CD8-positive, alpha-beta memory T cell (primary cell): ENCODE results near the gene KLHL1. TPM values are rescaled to one million over a fixed set of nuclear protein-coding genes. Genes with fewer than 3 reads are reported as not detected.
A peak's percentile ranks its signal among the peaks of the same experiment; 100 is the strongest.

Experiments
- CTCF ChIA-PET: fragments of 350-600 bp; sonication (Branson Sonifier 250); formaldehyde crosslinking; loops from one replicate; lab custom pipeline; 2021; ENCODE audit warnings: antibody characterized with exemption; lab: Charles Lee
- POLR2A ChIA-PET: fragments of 350-600 bp; sonication (Branson Sonifier 250); formaldehyde crosslinking; loops from one replicate; lab custom pipeline; 2021; ENCODE audit warnings: antibody characterized with exemption; lab: Charles Lee
- DNase-seq, 5 donors: peaks; one replicate each; pipeline versions ENCODE4 v3.0.0 to v3.0.0-alpha.2; 2020 to 2022; ENCODE audit warnings: mixed read lengths in 1 of 5
- H3K27ac ChIP-seq: one replicate; pipeline ENCODE4 v1.7.0; 2013; ENCODE audit warnings: low read depth, mild to moderate bottlenecking, low read length, moderate library complexity
- H3K27me3 ChIP-seq: 2 replicates; pipeline ENCODE4 v1.7.0; 2013; ENCODE audit warnings: low read length, mild to moderate bottlenecking; ENCODE audit not compliant: insufficient read depth, poor library complexity, severe bottlenecking
- H3K36me3 ChIP-seq: 2 replicates; pipeline ENCODE4 v1.7.0; 2013; ENCODE audit warnings: mild to moderate bottlenecking, low read length, moderate library complexity; ENCODE audit not compliant: insufficient read depth
- H3K4me1 ChIP-seq: 2 replicates; pipeline ENCODE4 v1.7.0; 2013; ENCODE audit warnings: mild to moderate bottlenecking, low read length, moderate library complexity; ENCODE audit not compliant: insufficient read depth
- H3K4me3 ChIP-seq: 2 replicates; pipeline ENCODE4 v1.7.0; 2013; ENCODE audit warnings: mild to moderate bottlenecking, low read length
- H3K9me3 ChIP-seq: 2 replicates; pipeline ENCODE4 v1.7.0; 2013; ENCODE audit warnings: mild to moderate bottlenecking, low read length
- H3K27ac Mint-ChIP-seq, 8 donors: one replicate each; pipeline ENCODE4 v1.8.0; 2020 to 2021; ENCODE audit warnings: mixed read lengths in 8 of 8, mild to moderate bottlenecking in 6 of 8, inconsistent platforms in 3 of 8, moderate library complexity in 3 of 8
- H3K27me3 Mint-ChIP-seq, 2 donors: one replicate each; pipeline ENCODE4 v1.8.0; 2020 to 2021; ENCODE audit warnings: mixed read lengths in 2 of 2, mild to moderate bottlenecking in 1 of 2, moderate library complexity in 1 of 2
- H3K36me3 Mint-ChIP-seq, 3 donors: one replicate each; pipeline ENCODE4 v1.8.0; 2020 to 2021; ENCODE audit warnings: mixed read lengths in 3 of 3, inconsistent platforms in 1 of 3, mild to moderate bottlenecking in 1 of 3
- H3K4me1 Mint-ChIP-seq, 3 donors: one replicate each; pipeline ENCODE4 v1.8.0; 2020 to 2021; ENCODE audit warnings: mixed read lengths in 3 of 3, inconsistent platforms in 1 of 3, mild to moderate bottlenecking in 1 of 3
- H3K4me3 Mint-ChIP-seq, 7 donors: one replicate each; pipeline ENCODE4 v1.8.0; 2020 to 2021; ENCODE audit warnings: mixed read lengths in 7 of 7, mild to moderate bottlenecking in 6 of 7, moderate library complexity in 4 of 7, inconsistent platforms in 2 of 7
- H3K9me3 Mint-ChIP-seq, 5 donors: one replicate each; pipeline ENCODE4 v1.8.0; 2020 to 2022; ENCODE audit warnings: mixed read lengths in 5 of 5, mild to moderate bottlenecking in 3 of 5, moderate library complexity in 2 of 5, inconsistent platforms in 1 of 5
- polyA plus RNA-seq: library from polyadenylated mRNA; unstranded; fragments of 300-500 nt; fragmentation: Illumina TruSeq; gene quantifications from one replicate; pipeline ENCODE4 v1.2.3, GENCODE V29; 2021
- total RNA-seq, 2 experiments: library from RNA; stranded (reverse); gene quantifications; one replicate each; pipeline ENCODE4 v1.2.3, GENCODE V29; 2021

The KLHL1 gene
- total and polyA plus RNA-seq, 3 experiments from 2014 or later: not detected

- ChIA-PET POLR2A (no interaction called here), CTCF (no interaction called here)
- Histone ChIP-seq H3K27me3 (no peaks in the 10 kb centered on the region), H3K27ac (no peak overlapping the region), H3K36me3 (no peaks in the 10 kb centered on the region), H3K4me1 (no peaks in the 10 kb centered on the region), H3K4me3 (no peak overlapping the region), H3K9me3 (no peaks in the 10 kb centered on the region)
- no peaks in the 10 kb centered on the region for H3K4me1 Mint-ChIP-seq
- H3K27ac Mint-ChIP-seq: no peak overlapping the region
- H3K4me3 Mint-ChIP-seq: no peak overlapping the region
- no peak for DNase-seq
- no peaks in the 10 kb centered on the region for H3K36me3 Mint-ChIP-seq
- no peaks in the 10 kb centered on the region for H3K27me3 Mint-ChIP-seq
- peaks cover 0 to 16% (median 7%) of the 10 kb centered on the region in 5 donors for H3K9me3 Mint-ChIP-seq
Measured at GRCh38 chr13:70104481-70104880, 3.8 kb downstream of the KLHL1 start.

- Mint-ChIP-seq H3K36me3 (no peaks in the 10 kb centered on the region), H3K27ac (no peak overlapping the region), H3K4me1 (no peaks in the 10 kb centered on the region), H3K27me3 (no peaks in the 10 kb centered on the region), H3K9me3 (peaks cover 0 to 15% (median 3%) of the 10 kb centered on the region in 5 donors), H3K4me3 (no peak overlapping the region)
- no peaks in the 10 kb centered on the region for H3K27me3 ChIP-seq
- no peaks in the 10 kb centered on the region for H3K4me1 ChIP-seq
- ChIA-PET POLR2A (no interaction called here), CTCF (no interaction called here)
- no peak overlapping the region for H3K4me3 ChIP-seq
- H3K27ac ChIP-seq: no peak overlapping the region
- no peaks in the 10 kb centered on the region for H3K9me3 ChIP-seq
- DNase-seq: no peak
- no peaks in the 10 kb centered on the region for H3K36me3 ChIP-seq
Measured at GRCh38 chr13:70098669-70099068, 9.6 kb downstream of the KLHL1 start.

- Mint-ChIP-seq H3K4me3 (no peak overlapping the region), H3K27ac (no peak overlapping the region), H3K9me3 (peaks cover 4 to 16% (median 13%) of the 10 kb centered on the region in 5 donors), H3K27me3 (no peaks in the 10 kb centered on the region), H3K36me3 (no peaks in the 10 kb centered on the region), H3K4me1 (no peaks in the 10 kb centered on the region)
- no peaks in the 10 kb centered on the region for H3K36me3 ChIP-seq
- H3K27me3 ChIP-seq: no peaks in the 10 kb centered on the region
- no peak for DNase-seq
- no peak overlapping the region for H3K4me3 ChIP-seq
- CTCF ChIA-PET: no interaction called here
- no peaks in the 10 kb centered on the region for H3K9me3 ChIP-seq
- H3K4me1 ChIP-seq: no peaks in the 10 kb centered on the region
- POLR2A ChIA-PET: no interaction called here
- no peak overlapping the region for H3K27ac ChIP-seq
Measured at GRCh38 chr13:70090036-70090723, 18.1 kb downstream of the KLHL1 start.

- no peaks in the 10 kb centered on the region for H3K27me3 Mint-ChIP-seq
- H3K36me3 ChIP-seq: no peaks in the 10 kb centered on the region
- H3K4me1 Mint-ChIP-seq: no peaks in the 10 kb centered on the region
- no peak overlapping the region for H3K4me3 Mint-ChIP-seq
- CTCF ChIA-PET: no interaction called here
- no peak for DNase-seq
- H3K9me3 Mint-ChIP-seq: peaks cover 6 to 17% (median 13%) of the 10 kb centered on the region in 5 donors
- H3K9me3 ChIP-seq: no peaks in the 10 kb centered on the region
- H3K27me3 ChIP-seq: no peaks in the 10 kb centered on the region
- POLR2A ChIA-PET: no interaction called here
- H3K36me3 Mint-ChIP-seq: peaks cover 0 to 1% (median 0%) of the 10 kb centered on the region in 3 donors
- H3K27ac Mint-ChIP-seq: no peak overlapping the region
- no peak overlapping the region for H3K27ac ChIP-seq
- H3K4me1 ChIP-seq: no peaks in the 10 kb centered on the region
- no peak overlapping the region for H3K4me3 ChIP-seq
Measured at GRCh38 chr13:70088926-70089325, 19.3 kb downstream of the KLHL1 start.

GRCh38 chr13:70087247-70087646 lies 21.0 kb downstream of the KLHL1 start:
- ChIA-PET POLR2A (no interaction called here), CTCF (no interaction called here)
- Histone ChIP-seq H3K36me3 (no peaks in the 10 kb centered on the region), H3K4me3 (no peak overlapping the region), H3K9me3 (no peaks in the 10 kb centered on the region), H3K27me3 (no peaks in the 10 kb centered on the region), H3K27ac (no peak overlapping the region), H3K4me1 (no peaks in the 10 kb centered on the region)
- H3K9me3 Mint-ChIP-seq: peaks cover 6 to 17% (median 15%) of the 10 kb centered on the region in 5 donors
- H3K4me3 Mint-ChIP-seq: no peak overlapping the region
- no peaks in the 10 kb centered on the region for H3K4me1 Mint-ChIP-seq
- H3K27me3 Mint-ChIP-seq: no peaks in the 10 kb centered on the region
- H3K27ac Mint-ChIP-seq: no peak overlapping the region
- DNase-seq: no peak
- H3K36me3 Mint-ChIP-seq: peaks cover 0 to 1% (median 0%) of the 10 kb centered on the region in 3 donors

- peaks cover 0 to 24% (median 12%) of the 10 kb centered on the region in 5 donors for H3K9me3 Mint-ChIP-seq
- H3K4me1 Mint-ChIP-seq: no peaks in the 10 kb centered on the region
- peak overlapping the region in 1 of 8 donors; percentile 54 for H3K27ac Mint-ChIP-seq
- ChIA-PET POLR2A (no interaction called here), CTCF (no interaction called here)
- no peak for DNase-seq
- Histone ChIP-seq H3K27me3 (no peaks in the 10 kb centered on the region), H3K9me3 (no peaks in the 10 kb centered on the region), H3K36me3 (no peaks in the 10 kb centered on the region), H3K4me3 (no peak overlapping the region), H3K4me1 (no peaks in the 10 kb centered on the region), H3K27ac (no peak overlapping the region)
- no peak overlapping the region for H3K4me3 Mint-ChIP-seq
- peaks cover 0 to 1% (median 0%) of the 10 kb centered on the region in 3 donors for H3K36me3 Mint-ChIP-seq
- H3K27me3 Mint-ChIP-seq: no peaks in the 10 kb centered on the region
Measured at GRCh38 chr13:70080012-70080411, 28.2 kb downstream of the KLHL1 start.

GRCh38 chr13:70054572-70054971 lies 53.7 kb downstream of the KLHL1 start:
- Mint-ChIP-seq H3K4me3 (no peak overlapping the region), H3K27me3 (no peaks in the 10 kb centered on the region), H3K36me3 (no peaks in the 10 kb centered on the region), H3K4me1 (no peaks in the 10 kb centered on the region), H3K27ac (no peak overlapping the region), H3K9me3 (peaks cover 8 to 50% (median 14%) of the 10 kb centered on the region in 5 donors)
- CTCF ChIA-PET: no interaction called here
- Histone ChIP-seq H3K36me3 (no peaks in the 10 kb centered on the region), H3K27me3 (no peaks in the 10 kb centered on the region), H3K4me3 (no peak overlapping the region), H3K27ac (no peak overlapping the region), H3K4me1 (no peaks in the 10 kb centered on the region), H3K9me3 (no peaks in the 10 kb centered on the region)
- POLR2A ChIA-PET: no interaction called here
- no peak for DNase-seq

GRCh38 chr13:70051531-70051930 lies 56.7 kb downstream of the KLHL1 start:
- peaks cover 9 to 38% (median 12%) of the 10 kb centered on the region in 5 donors for H3K9me3 Mint-ChIP-seq
- H3K27me3 Mint-ChIP-seq: no peaks in the 10 kb centered on the region
- Histone ChIP-seq H3K4me1 (no peaks in the 10 kb centered on the region), H3K9me3 (no peaks in the 10 kb centered on the region), H3K27ac (no peak overlapping the region), H3K36me3 (no peaks in the 10 kb centered on the region), H3K27me3 (no peaks in the 10 kb centered on the region), H3K4me3 (no peak overlapping the region)
- POLR2A ChIA-PET: no interaction called here
- no peak for DNase-seq
- no peak overlapping the region for H3K27ac Mint-ChIP-seq
- CTCF ChIA-PET: no interaction called here
- no peaks in the 10 kb centered on the region for H3K36me3 Mint-ChIP-seq
- H3K4me1 Mint-ChIP-seq: no peaks in the 10 kb centered on the region
- no peak overlapping the region for H3K4me3 Mint-ChIP-seq
